HCT116 (cell line): ENCODE data around the gene FPR2.

Experiments
- ATF3 ChIP-seq: IDR thresholded peaks from 2 replicates; pipeline ENCODE4 v1.6.1; 2012
- CEBPB ChIP-seq: IDR thresholded peaks from 2 replicates; pipeline ENCODE4 v1.6.1; 2012; ENCODE audit warnings: low read depth
- CTCF ChIP-seq, 3 experiments: fragments of 200-600 bp in 1 of 3; sonication (generic) in 1 of 3; IDR thresholded peaks in 2 of 3; conservative IDR thresholded peaks in 1 of 3; 2 replicates each; pipeline ENCODE4 v1.5.1; 2012 to 2017; ENCODE audit warnings: low read depth in 2 of 3, low read length in 2 of 3, antibody characterized with exemption in 1 of 3, borderline replicate concordance in 1 of 3, control low read depth in 1 of 3, mild to moderate bottlenecking in 1 of 3, mixed read lengths in 1 of 3, mixed run types in 1 of 3, moderate library complexity in 1 of 3; ENCODE audit not compliant: insufficient read depth in 1 of 3
- EZH2 ChIP-seq: fragments of 200-600 bp; sonication (generic); IDR thresholded peaks from 2 replicates; pipeline ENCODE4 v1.6.1; 2017; ENCODE audit warnings: antibody characterized with exemption, mixed run types
- FOSL1 ChIP-seq: IDR thresholded peaks from 2 replicates; pipeline ENCODE4 v1.6.1; 2012; ENCODE audit warnings: low read depth
- JUND ChIP-seq: IDR thresholded peaks from 2 replicates; pipeline ENCODE4 v1.6.1; 2012
- MAX ChIP-seq: IDR thresholded peaks from 2 replicates; pipeline ENCODE4 v1.6.1; 2012
- POLR2A ChIP-seq: IDR thresholded peaks from 2 replicates; pipeline ENCODE4 v1.7.0; 2011; ENCODE audit warnings: borderline replicate concordance; ENCODE audit not compliant: insufficient read depth, insufficient read length; ENCODE audit errors: extremely low read depth
- POLR2AphosphoS5 ChIP-seq: IDR thresholded peaks from 2 replicates; pipeline ENCODE4 v1.6.1; 2011; ENCODE audit warnings: mild to moderate bottlenecking, low read depth, low read length, moderate library complexity
- SP1 ChIP-seq: IDR thresholded peaks from 2 replicates; pipeline ENCODE4 v1.6.1; 2012; ENCODE audit warnings: low read depth
- YY1 ChIP-seq: IDR thresholded peaks from 2 replicates; pipeline ENCODE4 v1.6.1; 2011; ENCODE audit warnings: low read length, low read depth, moderate library complexity, mild to moderate bottlenecking; ENCODE audit not compliant: insufficient replicate concordance; ENCODE audit errors: extremely low read depth
- ZNF274 ChIP-seq: fragments of 200-500 bp; sonication (Bioruptor generic); IDR thresholded peaks from 2 replicates; pipeline ENCODE4 v1.6.1; 2014; ENCODE audit warnings: mild to moderate bottlenecking, low read depth, low read length, inconsistent platforms

- TF ChIP-seq CEBPB (no peak), MAX (no peak), CTCF (IDR thresholded peaks at IDR 0.05 in 2 of 3, conservative IDR thresholded peaks at IDR 0.05 in 1 of 3; ENCODE audit: borderline replicate concordance in 1 of 3, insufficient read depth in 1 of 3, low read depth in 2 of 3, low read length in 2 of 3) (no peak), EZH2 (no peak), POLR2AphosphoS5 (no peak), YY1 (no peak), JUND (no peak), FOSL1 (no peak), SP1 (no peak), ZNF274 (no peak), ATF3 (no peak), POLR2A (no peak)
These were observed 4.1 kb downstream of the FPR2 start for GRCh38 chr19:51765086-51765485.
